K562 (cell line): ENCODE data around the gene TCP10L. TPM values are rescaled to one million over a fixed set of nuclear protein-coding genes. Genes with fewer than 3 reads are reported as not detected.

Source experiments
- ATF7 ChIP-seq: fragments of 450-650 bp; IDR thresholded peaks from 2 replicates; pipeline ENCODE4 v1.7.1; 2014; ENCODE audit warnings: mild to moderate bottlenecking, moderate library complexity
- CBX5 ChIP-seq: IDR thresholded peaks from 2 replicates; pipeline ENCODE4 v1.6.1; 2014; ENCODE audit warnings: low read depth, borderline replicate concordance
- CREM ChIP-seq: IDR thresholded peaks from 2 replicates; pipeline ENCODE4 v1.6.1; 2014; ENCODE audit warnings: antibody characterized with exemption, low read depth
- EHMT2 ChIP-seq: fragments of 450-650 bp; IDR thresholded peaks from 2 replicates; pipeline ENCODE4 v1.6.1; 2018; ENCODE audit warnings: antibody characterized with exemption
- KDM4B ChIP-seq, 2 experiments: fragments of 450-650 bp in 1 of 2; sonication (generic) in 1 of 2; IDR thresholded peaks; 2 replicates each; pipeline ENCODE4 v1.6.1; 2016 to 2017; ENCODE audit warnings: borderline replicate concordance in 2 of 2, antibody characterized with exemption in 1 of 2, low read depth in 1 of 2, mild to moderate bottlenecking in 1 of 2
- MLX ChIP-seq, 2 experiments: fragments of 450-650 bp in 1 of 2; sonication (generic) in 1 of 2; formaldehyde crosslinking; conservative IDR thresholded peaks; 2 replicates each; pipeline versions ENCODE4 v1.4.0 to v1.8.1; 2020 to 2022; ENCODE audit warnings: mild to moderate bottlenecking in 1 of 2, missing genetic modification reagents in 1 of 2
- NR4A1 ChIP-seq, 2 experiments: fragments of 250-450 bp in 1 of 2; fragments of 450-650 bp in 1 of 2; sonication (Bioruptor Pico) in 1 of 2; IDR thresholded peaks; 2 replicates each; pipeline versions ENCODE4 v1.4.0 to v1.6.1; 2016 to 2020; ENCODE audit warnings: mild to moderate bottlenecking in 2 of 2, missing compliant biosample characterization in 1 of 2, missing genetic modification characterization in 1 of 2, moderate library complexity in 1 of 2
- POU5F1 ChIP-seq: fragments of 150-350 bp; IDR thresholded peaks from 2 replicates; pipeline ENCODE4 v1.6.1; 2014; ENCODE audit warnings: borderline replicate concordance, low read length, low read depth, mild to moderate bottlenecking; ENCODE audit not compliant: partially characterized antibody
- RAD51 ChIP-seq: fragments of 450-650 bp; IDR thresholded peaks from 2 replicates; pipeline ENCODE4 v1.7.1; 2016; ENCODE audit warnings: low read depth, mild to moderate bottlenecking, borderline replicate concordance
- SIN3B ChIP-seq: fragments of 450-650 bp; IDR thresholded peaks from 2 replicates; pipeline ENCODE4 v1.6.1; 2017; ENCODE audit warnings: low read depth, mild to moderate bottlenecking, moderate library complexity
- SIRT6 ChIP-seq: IDR thresholded peaks from one replicate; pipeline ENCODE4 v1.6.1; 2012; ENCODE audit warnings: low read depth, mild to moderate bottlenecking, control low read depth, inconsistent platforms, low read length, moderate library complexity
- TBL1XR1 ChIP-seq, 2 experiments: IDR thresholded peaks; 2 replicates each; pipeline ENCODE4 v1.6.1; 2012; ENCODE audit warnings: improper control_type of control experiment in 2 of 2, low read length in 2 of 2, mild to moderate bottlenecking in 1 of 2
- TRIM28 ChIP-seq: fragments of 450-650 bp; IDR thresholded peaks from 2 replicates; pipeline ENCODE4 v1.6.1; 2017
- ZFP36 ChIP-seq: fragments of 150-350 bp; IDR thresholded peaks from 2 replicates; pipeline ENCODE4 v1.6.1; 2018; ENCODE audit warnings: low read length, low read depth; ENCODE audit not compliant: partially characterized antibody
- ZFPM2 ChIP-seq: fragments of 250-450 bp; sonication (Bioruptor Pico); IDR thresholded peaks from 2 replicates; pipeline ENCODE4 v1.5.1; 2022; ENCODE audit warnings: mild to moderate bottlenecking
- ZNF280A ChIP-seq: fragments of 450-650 bp; IDR thresholded peaks from 2 replicates; pipeline ENCODE4 v1.6.1; 2018; ENCODE audit warnings: mild to moderate bottlenecking, low read depth; ENCODE audit not compliant: partially characterized antibody
- ZNF311 ChIP-seq: fragments of 250-450 bp; sonication (Bioruptor Pico); IDR thresholded peaks from 2 replicates; pipeline ENCODE4 v1.4.0; 2020; ENCODE audit warnings: mild to moderate bottlenecking, moderate library complexity
- ZNF395 ChIP-seq: fragments of 200-800 bp; sonication (Bioruptor generic); IDR thresholded peaks from 2 replicates; pipeline ENCODE4 v1.6.1; 2017; ENCODE audit warnings: missing genetic modification characterization, missing compliant biosample characterization
- ZNF444 ChIP-seq: fragments of 250-450 bp; sonication (Bioruptor Pico); IDR thresholded peaks from 2 replicates; pipeline ENCODE4 v1.4.0; 2020; ENCODE audit warnings: mild to moderate bottlenecking, moderate library complexity
- ZNF609 ChIP-seq: sonication (generic); formaldehyde crosslinking; IDR thresholded peaks from 2 replicates; pipeline ENCODE4 v1.8.1; 2023; ENCODE audit warnings: missing genetic modification reagents, mild to moderate bottlenecking, borderline replicate concordance
- ZSCAN32 ChIP-seq: fragments of 450-650 bp; formaldehyde crosslinking; IDR thresholded peaks from 2 replicates; pipeline ENCODE4 v1.4.0; 2020; ENCODE audit warnings: mild to moderate bottlenecking, moderate library complexity
- polyA plus RNA-seq, 8 experiments: library from polyadenylated mRNA; depleted of rRNA in 4 of 8; stranded (reverse) in 5 of 8; unstranded in 3 of 8; fragments of >200 nt; fragmentation: Nextera tagmentation in 2 of 8; fragmentation: Illumina TruSeq in 1 of 8; extraction: Ambion mirVana in 2 of 8; extraction: Trizol in 1 of 8; gene quantifications; 2 replicates each; pipeline versions ENCODE4 v1.2.1 to v1.2.3, GENCODE V29; 2011 to 2014; ENCODE audit warnings: inconsistent platforms in 1 of 8, missing spikeins in 1 of 8
- total RNA-seq, 7 experiments: library from RNA; depleted of rRNA in 6 of 7; stranded (reverse); fragments of >200 nt in 6 of 7; fragmentation: Illumina TruSeq in 2 of 7; extraction: Trizol in 2 of 7; gene quantifications; 2 replicates each; pipeline versions ENCODE4 v1.2.1 to v1.2.3, GENCODE V29; 2011 to 2021; ENCODE audit warnings: low replicate concordance in 1 of 7

TCP10L gene
- total and polyA plus RNA-seq, 9 of the 15 experiments (the other 6 are each of a cell fraction or from before 2014, with no cell fraction given), result 0.34 to 0.91 (median 0.56) TPM; not detected in 2

- no peak for TF ChIP-seq ATF7
- TF ChIP-seq KDM4B (IDR thresholded peaks at IDR 0.05; ENCODE audit: borderline replicate concordance in 2 of 2, low read depth in 1 of 2), result no peak
- TF ChIP-seq ZSCAN32 (CRISPR knock-in tag), result no peak
- no peak for TF ChIP-seq ZNF311 (CRISPR knock-in tag)
- no peak for TF ChIP-seq ZNF609 (CRISPR knock-in tag)
- no peak for TF ChIP-seq EHMT2
- no peak for TF ChIP-seq ZFPM2
- TF ChIP-seq MLX (CRISPR knock-in tag; conservative IDR thresholded peaks at IDR 0.05), result no peak
- TF ChIP-seq NR4A1 (CRISPR knock-in tag; IDR thresholded peaks at IDR 0.05), result no peak
- TF ChIP-seq NR4A1 (tag; IDR thresholded peaks at IDR 0.05), result no peak
- TF ChIP-seq ZNF444 (CRISPR knock-in tag), result no peak
- TF ChIP-seq TBL1XR1 (IDR thresholded peaks at IDR 0.05; ENCODE audit: low read length in 2 of 2), result no peak
- TF ChIP-seq CREM, result no peak
- no peak for TF ChIP-seq POU5F1
- TF ChIP-seq SIRT6, result no peak
- no peak for TF ChIP-seq ZFP36
- TF ChIP-seq SIN3B, result no peak
- TF ChIP-seq ZNF280A, result no peak
- TF ChIP-seq CBX5, result no peak
- no peak for TF ChIP-seq TRIM28
- no peak for TF ChIP-seq RAD51
- TF ChIP-seq ZNF395 (CRISPR knock-in tag), result no peak
These were observed 26.2 kb upstream of the TCP10L start (continued) for GRCh38 chr21:32611471-32611997.
